GM10248 (cell line): ENCODE results near the gene ACAA1.
"Not testable (repeated sequence)": the region's sequence is repeated elsewhere in the genome, so short reads cannot be mapped to it uniquely, and the experiment has no call there.

Experiments used
- CTCF ChIA-PET: fragments of 300-600 bp; sonication (Branson Sonifier 250); formaldehyde crosslinking; extraction: SDS; loops from one replicate; lab custom pipeline; 2021; ENCODE audit warnings: antibody characterized with exemption; lab: Yijun Ruan, JAX
- POLR2A ChIA-PET: fragments of 350-650 bp; sonication (Branson Sonifier 250); formaldehyde crosslinking; extraction: SDS; loops from one replicate; lab custom pipeline; 2020; ENCODE audit warnings: antibody characterized with exemption; lab: Yijun Ruan, JAX
- DNase-seq: peaks from one replicate; pipeline ENCODE4 v3.0.0; 2012; ENCODE audit errors: extremely low spot score
- CTCF ChIP-seq: IDR thresholded peaks from 2 replicates; pipeline ENCODE4 v1.5.1; 2012; ENCODE audit warnings: mild to moderate bottlenecking, low read depth; ENCODE audit errors: extremely low read depth, missing control alignments, control extremely low read depth

The ACAA1 gene

GRCh38 chr3:38095669-38096483 lies 41.1 kb downstream of the ACAA1 start:
- ChIA-PET CTCF (interaction anchor here (1.4 kb wide), 1 partner anchor 10 kb away, joined by 3 read pairs; no protein-coding TSS in a partner anchor), POLR2A (no interaction called here)
- TF ChIP-seq CTCF: no peak
- no peak for DNase-seq

DNA sequence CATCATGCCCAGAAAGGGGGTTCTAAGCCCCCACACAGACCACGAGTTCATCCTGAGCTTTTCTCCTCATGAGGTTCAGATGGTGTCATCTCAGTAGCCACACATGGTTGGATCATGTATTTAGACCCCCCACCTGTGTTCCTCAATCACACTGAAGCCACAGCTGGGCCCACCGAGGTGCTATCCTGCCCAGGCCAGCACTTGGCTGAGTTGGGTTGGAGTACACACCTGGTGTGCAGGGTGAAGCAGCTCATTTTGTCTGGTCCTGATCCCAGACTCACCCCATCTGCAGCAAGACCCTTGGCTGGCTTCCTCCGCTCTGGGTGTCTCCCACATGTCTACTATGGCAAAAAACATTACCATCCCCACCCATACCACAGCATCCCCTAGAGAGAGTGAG lies 41.9 kb downstream of the ACAA1 start:
- POLR2A ChIA-PET: interaction anchor here (0.8 kb wide), 1 partner anchor 42 kb away, joined by 3 read pairs; the partner anchor contains the start of gene ACAA1
- DNase-seq: no peak
- TF ChIP-seq CTCF: no peak
- CTCF ChIA-PET: interaction anchor here (1.0 to 1.4 kb wide), 2 partner anchors 11 to 23 kb away, joined by 3 to 6 read pairs; no protein-coding TSS in a partner anchor

DNA sequence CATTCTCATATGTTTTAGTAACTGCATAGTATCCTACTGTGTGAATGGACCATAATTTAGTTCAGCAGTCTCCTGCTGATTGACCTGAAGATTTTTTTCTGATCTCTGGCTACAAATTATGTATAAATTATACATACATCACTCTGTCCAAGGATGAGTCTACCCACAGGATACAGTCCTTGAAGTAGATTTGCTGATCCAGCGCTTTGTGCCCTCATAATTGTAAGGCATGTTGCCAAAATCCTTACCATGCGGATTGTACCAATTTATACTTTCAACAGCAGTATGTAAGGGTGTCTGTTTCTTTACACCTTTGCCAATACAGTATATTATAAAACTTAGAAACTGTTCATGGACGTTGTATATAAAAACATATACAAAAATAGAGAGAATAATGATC lies 46.5 kb downstream of the ACAA1 start:
- no peak for DNase-seq
- TF ChIP-seq CTCF: no peak
- POLR2A ChIA-PET: no interaction called here
- CTCF ChIA-PET: no interaction called here

DNA sequence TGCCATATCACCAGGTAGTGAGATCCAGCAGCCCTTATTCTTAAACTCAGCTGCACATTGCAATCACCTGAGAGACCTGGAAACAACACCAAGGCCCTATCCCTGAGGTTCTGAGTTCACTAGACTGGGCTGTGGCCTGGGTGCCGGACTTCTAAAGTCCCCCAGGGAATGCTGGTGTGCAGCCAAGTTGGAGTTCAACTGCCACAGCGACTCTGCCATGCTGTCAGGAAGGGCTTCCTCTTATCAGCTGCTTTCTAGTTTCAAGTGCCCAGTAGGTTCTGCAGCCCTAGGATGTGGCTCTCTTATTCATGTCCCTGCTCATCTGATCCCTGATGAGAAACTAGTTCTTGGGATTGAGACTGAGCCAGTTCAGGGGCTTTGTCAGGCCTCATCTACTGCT lies 47.8 kb downstream of the ACAA1 start:
- ChIA-PET POLR2A (no interaction called here), CTCF (interaction anchor here (1.7 kb wide), 1 partner anchor 29 kb away, joined by 4 read pairs; no protein-coding TSS in a partner anchor)
- DNase-seq: no peak
- TF ChIP-seq CTCF: no peak

DNA sequence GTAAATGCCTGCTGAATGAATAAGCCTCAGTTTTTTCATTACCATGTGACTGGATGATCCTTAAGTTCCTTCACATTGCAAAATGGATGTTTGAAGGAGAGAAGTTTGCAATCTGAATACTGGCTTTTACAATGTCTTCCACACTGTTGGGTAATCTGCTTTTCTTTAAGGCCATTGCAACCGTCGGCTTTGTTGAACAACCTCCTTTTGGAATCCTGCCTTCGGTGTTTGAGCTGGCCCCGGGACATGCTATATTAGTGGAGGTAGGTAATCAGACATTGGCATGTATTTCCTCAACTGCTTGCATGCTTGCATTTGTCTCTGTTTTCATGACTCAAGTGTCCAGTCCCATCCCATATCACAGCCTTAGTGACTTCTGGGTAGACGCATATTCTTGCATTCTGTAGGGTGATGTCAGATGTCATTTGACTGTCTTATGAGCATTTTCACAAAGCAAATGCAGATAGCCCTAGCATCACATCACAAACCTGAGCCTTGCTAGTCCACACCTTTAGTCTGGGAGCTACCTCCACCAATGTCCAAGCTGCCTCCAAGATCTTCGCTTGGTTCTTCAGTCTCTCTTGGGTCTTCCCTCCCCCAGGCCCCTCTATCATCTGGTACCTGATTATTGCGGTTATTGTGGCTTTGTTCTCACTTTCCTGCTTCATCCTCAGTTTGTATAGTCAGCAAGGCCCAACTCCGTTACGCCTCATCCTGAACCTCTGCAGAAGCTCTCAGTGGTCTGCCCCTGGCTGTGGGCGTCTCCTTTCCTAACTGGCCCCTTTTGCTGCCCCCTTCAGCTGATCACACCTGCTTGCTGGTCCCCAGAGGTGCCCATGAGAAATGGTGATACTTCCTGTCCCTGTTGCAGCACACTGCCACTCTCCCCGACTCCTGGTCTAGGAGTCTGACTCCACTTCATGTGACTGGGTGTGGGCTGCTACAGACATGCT lies 48.5 kb downstream of the ACAA1 start:
- TF ChIP-seq CTCF: no peak
- ChIA-PET CTCF (interaction anchor here (1.7 kb wide), 1 partner anchor 30 kb away, joined by 4 read pairs; no protein-coding TSS in a partner anchor), POLR2A (no interaction called here)
- DNase-seq: no peak

- DNase-seq, POLR2A ChIA-PET, CTCF ChIA-PET: not testable (repeated sequence)
Measured at GRCh38 chr3:38087278-38087677, 49.6 kb downstream of the ACAA1 start.
